Lung microvascular endothelial cell (primary cell): ENCODE results near the gene CTAG2. TPM values are rescaled to one million over a fixed set of nuclear protein-coding genes. Genes with fewer than 3 reads are reported as not detected.

Experiments
- total RNA-seq: library from RNA; depleted of rRNA; stranded (reverse); fragments of >200 nt; gene quantifications from 2 replicates; pipeline ENCODE4 v1.2.1, GENCODE V29; 2014

Gene CTAG2
- total RNA-seq, 1 donor from 2014 or later, result not detected

Other genes with a start within 250 kb of the CTAG2 start
- gene DNASE1L1, start 244.3 kb downstream of the CTAG2 start, total RNA-seq, result 79.1 and 86.3 TPM in 2 replicates
- 8.5 and 11.9 TPM in 2 replicates for gene TAFAZZIN, start 242.0 kb downstream of the CTAG2 start, total RNA-seq
- 53.6 and 64.3 TPM in 2 replicates for gene ATP6AP1, start 224.9 kb downstream of the CTAG2 start, total RNA-seq
- 24.8 and 59.1 TPM in 2 replicates for gene GDI1, start 216.4 kb downstream of the CTAG2 start, total RNA-seq
- gene FAM50A, start 209.4 kb downstream of the CTAG2 start, total RNA-seq, result 45.8 and 51.0 TPM in 2 replicates
- 3.7 and 6.3 TPM in 2 replicates for gene PLXNA3, start 195.3 kb downstream of the CTAG2 start, total RNA-seq
- 12.6 and 19.8 TPM in 2 replicates for gene LAGE3, start 174.3 kb downstream of the CTAG2 start, total RNA-seq
- 24.6 and 31.3 TPM in 2 replicates for gene UBL4A, start 167.0 kb downstream of the CTAG2 start, total RNA-seq
- 8.5 and 14.7 TPM in 2 replicates for gene SLC10A3, start 162.9 kb downstream of the CTAG2 start, total RNA-seq
- 13.3 and 20.8 TPM in 2 replicates for gene FAM3A, start 137.3 kb downstream of the CTAG2 start, total RNA-seq
- 16.9 and 35.1 TPM in 2 replicates for gene G6PD, start 106.7 kb downstream of the CTAG2 start, total RNA-seq
- 9.2 and 11.7 TPM in 2 replicates for gene IKBKG, start 106.0 kb downstream of the CTAG2 start, total RNA-seq
- not detected in 2 replicates for gene CTAG1A, start 68.4 kb downstream of the CTAG2 start, total RNA-seq
- not detected in 2 replicates for gene CTAG1B, start 34.3 kb downstream of the CTAG2 start, total RNA-seq
- gene GAB3, start 97.5 kb upstream of the CTAG2 start, total RNA-seq, result 6.5 and 7.9 TPM in 2 replicates
- gene DKC1, start 109.3 kb upstream of the CTAG2 start, total RNA-seq, result 31.8 and 34.5 TPM in 2 replicates
- gene MPP1, start 151.9 kb upstream of the CTAG2 start, total RNA-seq, result 21.4 and 24.8 TPM in 2 replicates
- gene SMIM9, start 181.1 kb upstream of the CTAG2 start, total RNA-seq, result not detected in 2 replicates
- 2.4 and 3.4 TPM in 2 replicates for gene F8A1, start 232.8 kb upstream of the CTAG2 start, total RNA-seq